Measurements from ENCODE around the gene OOSP2.

The OOSP2 gene

DNA sequence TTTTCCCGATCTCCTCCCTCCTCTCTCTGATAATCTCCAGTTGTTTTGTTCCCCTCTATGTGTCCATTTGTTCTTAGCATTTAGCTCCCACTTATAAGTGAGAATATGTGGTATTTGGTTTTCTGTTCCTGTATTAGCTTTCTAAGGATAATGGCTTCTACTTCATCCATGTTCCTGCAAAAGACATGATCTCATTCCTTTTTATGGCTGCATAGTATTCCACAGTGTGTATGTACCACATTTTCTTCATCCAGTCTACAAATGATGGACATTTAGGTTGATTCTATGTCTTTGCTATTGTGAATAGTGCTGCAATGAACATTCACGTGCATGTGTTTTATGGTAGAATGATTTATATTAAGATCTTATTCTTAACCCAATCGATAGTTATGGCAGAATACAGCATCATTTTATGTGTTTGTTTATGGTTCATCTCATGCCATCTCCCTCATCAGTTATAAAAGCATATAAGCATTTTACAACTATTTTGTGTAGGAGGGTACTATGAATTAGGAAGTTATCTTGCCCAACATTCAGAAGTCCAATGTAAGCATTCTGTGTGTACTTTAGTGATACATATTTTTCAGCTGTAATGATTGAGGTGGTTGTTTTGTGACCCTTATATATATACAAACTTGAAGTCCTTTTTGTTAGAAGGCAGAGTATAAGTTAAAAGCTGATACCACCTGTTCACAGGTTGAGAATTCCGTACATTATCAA is 19.5 kb downstream of the OOSP2 start:
- no peak overlapping the region for H3K4me3 ChIP-seq (ENCODE audit: low read length, poor library complexity, severe bottlenecking)
- H3K9me3 ChIP-seq (ENCODE audit: insufficient read depth, low read depth, low read length) = no peaks in the 10 kb centered on the region
- no peak overlapping the region for H3K9ac ChIP-seq (ENCODE audit: low read depth, low read length, poor library complexity, severe bottlenecking)
- H3K4me1 ChIP-seq (ENCODE audit: insufficient read depth, low read length, poor library complexity, severe bottlenecking) = no peaks in the 10 kb centered on the region
- H3K9me2 ChIP-seq (replicated peaks; ENCODE audit: low read depth, low read length) = no peaks in the 10 kb centered on the region
- no peaks in the 10 kb centered on the region for H3K79me2 ChIP-seq (ENCODE audit: insufficient read depth, low read length)
- H4K20me1 ChIP-seq (ENCODE audit: insufficient read depth, low read length, poor library complexity, severe bottlenecking) = no peaks in the 10 kb centered on the region
- no peak for TF ChIP-seq EZH2phosphoT487 (IDR thresholded peaks at IDR 0.05; ENCODE audit: borderline replicate concordance)
- TF ChIP-seq CTCF (conservative IDR thresholded peaks at IDR 0.05; ENCODE audit: low read length) = no peak
- H3F3A ChIP-seq (ENCODE audit: low read depth) = no peaks in the 10 kb centered on the region
- H3K36me3 ChIP-seq (ENCODE audit: insufficient read depth, low read length) = no peaks in the 10 kb centered on the region
- H3K27me3 ChIP-seq (ENCODE audit: insufficient read depth, low read length, poor library complexity, severe bottlenecking) = no peaks in the 10 kb centered on the region
- H3K4me2 ChIP-seq (ENCODE audit: low read depth, low read length, poor library complexity, severe bottlenecking) = no peak overlapping the region
- H2AFZ ChIP-seq (ENCODE audit: low read length) = no peak overlapping the region

DNA sequence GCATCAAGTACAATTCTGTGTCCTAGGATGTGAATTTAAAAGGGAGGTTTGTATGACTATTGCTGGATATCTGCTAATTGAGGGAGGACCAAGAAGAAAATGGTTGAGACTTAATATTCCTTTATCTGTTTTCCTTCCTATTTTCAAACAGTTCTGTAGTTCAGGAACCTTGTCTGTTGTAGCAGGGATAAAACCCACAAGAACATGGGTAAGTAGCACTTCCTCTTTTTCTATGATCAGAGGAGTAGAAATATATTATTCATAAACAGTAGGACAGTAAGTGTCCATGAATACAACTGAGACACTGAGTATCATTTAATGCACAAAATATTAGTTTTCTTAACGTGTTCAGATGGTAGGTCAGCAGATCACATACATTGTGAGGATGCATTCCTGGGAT is 23.9 kb downstream of the OOSP2 start:
- H3F3A ChIP-seq (ENCODE audit: low read depth) = no peaks in the 10 kb centered on the region
- H4K20me1 ChIP-seq (ENCODE audit: insufficient read depth, low read length, poor library complexity, severe bottlenecking) = no peaks in the 10 kb centered on the region
- TF ChIP-seq EZH2phosphoT487 (IDR thresholded peaks at IDR 0.05; ENCODE audit: borderline replicate concordance) = no peak
- TF ChIP-seq CTCF (conservative IDR thresholded peaks at IDR 0.05; ENCODE audit: low read length) = no peak
- no peaks in the 10 kb centered on the region for H3K36me3 ChIP-seq (ENCODE audit: insufficient read depth, low read length)
- no peaks in the 10 kb centered on the region for H3K4me1 ChIP-seq (ENCODE audit: insufficient read depth, low read length, poor library complexity, severe bottlenecking)
- H3K27me3 ChIP-seq (ENCODE audit: insufficient read depth, low read length, poor library complexity, severe bottlenecking) = no peaks in the 10 kb centered on the region
- no peak overlapping the region for H3K9ac ChIP-seq (ENCODE audit: low read depth, low read length, poor library complexity, severe bottlenecking)
- no peak overlapping the region for H2AFZ ChIP-seq (ENCODE audit: low read length)
- H3K4me3 ChIP-seq (ENCODE audit: low read length, poor library complexity, severe bottlenecking) = no peak overlapping the region
- no peaks in the 10 kb centered on the region for H3K9me2 ChIP-seq (replicated peaks; ENCODE audit: low read depth, low read length)
- no peak overlapping the region for H3K4me2 ChIP-seq (ENCODE audit: low read depth, low read length, poor library complexity, severe bottlenecking)
- no peaks in the 10 kb centered on the region for H3K79me2 ChIP-seq (ENCODE audit: insufficient read depth, low read length)
- no peaks in the 10 kb centered on the region for H3K9me3 ChIP-seq (ENCODE audit: insufficient read depth, low read depth, low read length)

DNA sequence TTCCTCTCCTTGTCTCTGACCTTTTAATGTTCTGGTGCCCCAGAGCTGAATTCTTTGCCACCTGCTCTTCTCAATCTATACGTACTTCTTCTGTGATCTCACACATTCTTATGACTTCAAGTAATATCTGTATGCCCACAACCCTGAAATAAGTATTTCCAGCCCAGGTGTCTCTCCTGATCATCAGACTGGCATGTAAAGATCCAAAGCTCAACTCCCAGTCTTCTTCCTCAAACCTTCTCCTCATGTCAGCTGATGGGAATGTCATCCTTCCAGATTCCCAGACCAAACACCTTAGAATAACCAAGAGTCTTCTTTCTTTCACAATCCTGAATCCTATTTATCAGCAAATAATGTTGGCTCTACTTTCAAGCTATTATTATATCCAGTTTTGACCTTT is 25.6 kb downstream of the OOSP2 start:
- Histone ChIP-seq H2AFZ (ENCODE audit: low read length) (no peak overlapping the region), H3F3A (ENCODE audit: low read depth) (no peaks in the 10 kb centered on the region), H3K9ac (ENCODE audit: low read depth, low read length, poor library complexity, severe bottlenecking) (no peak overlapping the region), H3K9me2 (replicated peaks; ENCODE audit: low read depth, low read length) (no peaks in the 10 kb centered on the region), H3K9me3 (ENCODE audit: insufficient read depth, low read depth, low read length) (no peaks in the 10 kb centered on the region), H3K4me3 (ENCODE audit: low read length, poor library complexity, severe bottlenecking) (no peak overlapping the region), H3K4me2 (ENCODE audit: low read depth, low read length, poor library complexity, severe bottlenecking) (no peak overlapping the region), H3K79me2 (ENCODE audit: insufficient read depth, low read length) (no peaks in the 10 kb centered on the region), H3K36me3 (ENCODE audit: insufficient read depth, low read length) (no peaks in the 10 kb centered on the region), H3K27me3 (ENCODE audit: insufficient read depth, low read length, poor library complexity, severe bottlenecking) (no peaks in the 10 kb centered on the region), H3K4me1 (ENCODE audit: insufficient read depth, low read length, poor library complexity, severe bottlenecking) (no peaks in the 10 kb centered on the region), H4K20me1 (ENCODE audit: insufficient read depth, low read length, poor library complexity, severe bottlenecking) (no peaks in the 10 kb centered on the region)
- no peak for TF ChIP-seq EZH2phosphoT487 (IDR thresholded peaks at IDR 0.05; ENCODE audit: borderline replicate concordance)
- no peak for TF ChIP-seq CTCF (conservative IDR thresholded peaks at IDR 0.05; ENCODE audit: low read length)
